Measurements from ENCODE around the gene PCP4L1. TPM values are rescaled to one million over a fixed set of nuclear protein-coding genes. Genes with fewer than 3 reads are reported as not detected.
A peak's percentile ranks its signal among the peaks of the same experiment; 100 is the strongest.

Gene PCP4L1
- total RNA-seq, 4 donors from 2014 or later, result 0.56 to 0.63 TPM; not detected in 2

DNA sequence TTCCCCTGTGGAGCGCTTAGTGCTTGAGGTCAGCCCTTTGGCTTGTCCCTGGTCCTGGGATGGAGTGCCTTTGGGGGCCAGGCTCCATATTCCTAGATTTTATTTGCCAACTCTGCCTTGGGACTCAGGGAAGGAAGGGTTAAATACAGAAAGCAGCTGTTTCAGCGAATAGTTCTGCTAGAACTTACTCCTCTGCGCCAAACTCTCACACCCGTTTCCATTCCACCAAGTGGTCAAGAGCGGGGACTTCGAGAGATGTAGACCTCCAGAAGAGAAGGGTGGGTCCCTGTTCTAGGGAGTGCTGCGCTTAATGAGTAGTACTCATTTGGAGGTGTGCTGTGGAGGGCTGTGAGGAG is 33.4 kb upstream of the PCP4L1 start:
- TF ChIP-seq, protein P1, sequence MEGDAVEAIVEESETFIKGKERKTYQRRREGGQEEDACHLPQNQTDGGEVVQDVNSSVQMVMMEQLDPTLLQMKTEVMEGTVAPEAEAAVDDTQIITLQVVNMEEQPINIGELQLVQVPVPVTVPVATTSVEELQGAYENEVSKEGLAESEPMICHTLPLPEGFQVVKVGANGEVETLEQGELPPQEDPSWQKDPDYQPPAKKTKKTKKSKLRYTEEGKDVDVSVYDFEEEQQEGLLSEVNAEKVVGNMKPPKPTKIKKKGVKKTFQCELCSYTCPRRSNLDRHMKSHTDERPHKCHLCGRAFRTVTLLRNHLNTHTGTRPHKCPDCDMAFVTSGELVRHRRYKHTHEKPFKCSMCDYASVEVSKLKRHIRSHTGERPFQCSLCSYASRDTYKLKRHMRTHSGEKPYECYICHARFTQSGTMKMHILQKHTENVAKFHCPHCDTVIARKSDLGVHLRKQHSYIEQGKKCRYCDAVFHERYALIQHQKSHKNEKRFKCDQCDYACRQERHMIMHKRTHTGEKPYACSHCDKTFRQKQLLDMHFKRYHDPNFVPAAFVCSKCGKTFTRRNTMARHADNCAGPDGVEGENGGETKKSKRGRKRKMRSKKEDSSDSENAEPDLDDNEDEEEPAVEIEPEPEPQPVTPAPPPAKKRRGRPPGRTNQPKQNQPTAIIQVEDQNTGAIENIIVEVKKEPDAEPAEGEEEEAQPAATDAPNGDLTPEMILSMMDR (IDR thresholded peaks at IDR 0.05), result no peak
- peak; percentile 1 for ATAC-seq (ENCODE audit: low FRiP score)
- DNase-seq (ENCODE audit: low spot score), result no peak

DNA sequence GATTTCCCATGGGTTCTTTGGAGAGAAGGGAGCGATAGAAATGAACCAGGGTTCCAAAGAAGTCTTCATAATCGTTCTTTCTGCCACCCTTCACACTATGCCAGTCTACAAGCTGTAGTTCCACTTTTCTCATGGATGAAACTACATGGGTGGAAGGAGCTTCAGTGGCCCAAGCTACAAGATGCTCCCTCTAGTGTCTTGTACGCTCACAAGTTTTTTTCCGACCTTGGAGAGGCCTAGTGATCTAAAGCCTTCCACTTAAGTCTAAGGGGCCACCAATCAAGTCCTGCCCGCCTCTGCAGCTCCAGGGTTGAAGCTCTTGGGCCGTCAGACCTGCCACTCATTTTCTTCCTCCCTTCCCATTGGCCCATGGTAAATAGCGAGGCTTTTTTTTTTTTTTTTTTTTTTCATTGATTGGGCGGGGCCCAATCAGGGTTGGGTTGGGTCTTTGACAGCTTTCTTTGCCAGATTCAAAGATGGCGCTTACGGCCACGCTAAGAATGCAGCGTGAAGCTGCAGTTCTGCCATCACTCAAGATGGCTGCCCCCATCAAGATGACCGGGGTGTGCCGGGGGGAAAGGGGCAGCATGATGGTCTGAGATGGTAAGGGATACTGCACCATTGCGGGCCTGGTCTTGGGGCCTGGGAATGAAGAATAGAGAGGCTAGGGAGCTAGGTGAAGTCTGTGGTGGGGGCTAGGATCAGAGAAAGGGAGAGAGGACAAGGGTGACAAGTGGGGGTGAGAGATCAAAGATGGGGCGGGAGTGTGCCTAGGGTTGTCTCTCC is 32.8 kb upstream of the PCP4L1 start, which contains the start of gene TOMM40L:
TSS of gene TOMM40L (plus strand) at position 527 of the 786 bp plus-strand sequence. CDS start 430 bp downstream, outside the sequence.
- ATAC-seq (ENCODE audit: low FRiP score), result peak; percentile 96
- TF ChIP-seq, protein P1 (IDR thresholded peaks at IDR 0.05), result no peak
- peak; percentile 76 for DNase-seq (ENCODE audit: low spot score)

DNA sequence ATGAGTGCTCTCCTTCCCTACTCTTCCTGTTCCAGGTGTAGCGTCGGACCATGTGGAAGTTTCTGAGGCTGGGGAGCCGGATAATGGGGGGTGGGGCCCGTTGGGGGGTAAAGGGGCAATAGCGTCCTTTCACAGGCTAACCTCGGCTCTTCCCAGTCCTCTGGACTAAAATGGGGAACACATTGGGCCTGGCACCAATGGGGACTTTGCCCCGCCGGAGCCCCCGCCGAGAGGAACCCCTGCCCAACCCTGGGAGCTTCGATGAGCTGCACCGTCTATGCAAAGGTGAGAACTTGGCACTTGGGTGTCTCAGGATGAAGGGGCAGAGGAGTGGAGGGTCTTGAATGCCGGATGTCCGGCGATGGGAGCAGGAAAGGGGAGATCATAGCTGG is 32.2 kb upstream of the PCP4L1 start:
- no peak for DNase-seq (ENCODE audit: low spot score)
- ATAC-seq (ENCODE audit: low FRiP score), result no peak
- TF ChIP-seq, protein P1 (IDR thresholded peaks at IDR 0.05), result no peak

DNA sequence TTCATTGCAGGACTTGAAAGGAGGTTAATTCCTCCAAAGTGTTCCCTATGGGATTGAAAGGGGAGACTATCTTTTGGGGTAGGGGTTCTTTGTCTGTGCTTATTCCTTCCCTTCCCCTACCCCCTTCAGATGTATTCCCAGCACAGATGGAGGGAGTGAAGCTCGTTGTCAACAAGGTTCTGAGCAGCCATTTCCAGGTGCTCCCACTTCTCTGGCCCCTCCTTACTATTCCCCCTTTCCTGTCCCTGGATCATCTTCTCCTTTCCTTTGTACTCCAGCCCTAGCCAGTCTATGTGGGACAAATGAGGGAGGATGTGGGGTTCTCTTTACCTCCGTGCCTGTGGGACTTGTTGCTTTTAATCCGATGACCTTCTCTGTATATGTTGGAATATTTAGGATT is 31.8 kb upstream of the PCP4L1 start:
- TF ChIP-seq, protein P1 (IDR thresholded peaks at IDR 0.05), result no peak
- no peak for ATAC-seq (ENCODE audit: low FRiP score)
- DNase-seq (ENCODE audit: low spot score), result no peak

DNA sequence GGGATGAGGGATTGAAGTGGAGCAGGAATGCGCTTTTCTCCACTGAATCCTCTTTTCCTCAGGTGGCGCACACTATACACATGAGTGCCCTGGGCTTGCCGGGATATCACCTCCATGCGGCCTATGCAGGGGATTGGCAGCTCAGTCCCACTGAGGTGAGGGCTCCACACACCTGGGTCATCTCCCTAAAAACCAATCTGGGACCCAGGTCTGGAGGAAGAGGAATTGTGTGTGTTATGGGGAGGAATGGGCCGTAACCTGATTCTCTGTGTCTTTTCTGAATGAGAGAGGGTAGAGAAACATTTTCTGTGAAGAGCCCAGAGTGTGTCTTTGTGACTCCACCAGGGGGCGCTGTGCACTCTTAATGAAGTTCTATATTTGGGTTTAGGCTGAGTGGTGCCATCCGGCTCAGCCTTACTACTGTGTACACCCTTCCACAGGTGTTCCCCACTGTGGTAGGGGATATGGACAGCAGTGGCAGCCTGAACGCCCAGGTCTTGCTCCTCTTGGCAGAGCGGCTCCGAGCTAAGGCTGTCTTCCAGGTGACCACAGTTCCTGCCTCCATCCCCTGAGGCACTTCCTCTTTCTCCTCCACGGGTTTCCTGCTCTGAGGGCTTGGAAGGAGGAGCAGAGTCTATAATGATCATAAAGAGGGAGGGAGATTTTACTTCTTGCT is 31.2 kb upstream of the PCP4L1 start:
- TF ChIP-seq, protein P1 (IDR thresholded peaks at IDR 0.05), result peak in 2 of 3 donors; percentile 43 to 83
- peak; percentile 89 for DNase-seq (ENCODE audit: low spot score)
- ATAC-seq (ENCODE audit: low FRiP score), result peak; percentile 58

DNA sequence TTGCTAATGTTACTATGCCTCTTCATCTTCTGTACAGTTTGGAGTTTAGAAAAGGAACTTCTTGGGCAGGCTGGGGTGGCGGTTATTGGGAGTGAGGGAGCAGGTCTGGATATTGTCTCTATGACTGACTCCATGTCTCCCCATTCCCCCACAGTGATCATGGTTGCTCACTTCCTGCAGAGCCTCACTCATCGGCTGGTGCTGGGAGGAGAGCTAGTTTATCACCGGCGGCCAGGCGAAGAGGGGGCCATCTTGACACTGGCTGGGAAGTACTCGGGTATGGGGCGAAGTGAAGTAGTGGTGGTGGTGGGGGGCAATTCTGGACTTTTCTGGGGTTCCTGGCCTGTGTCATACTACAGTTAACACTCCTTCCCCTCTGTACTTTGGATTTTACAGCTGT is 30.5 kb upstream of the PCP4L1 start:
- no peak for DNase-seq (ENCODE audit: low spot score)
- ATAC-seq (ENCODE audit: low FRiP score), result no peak
- TF ChIP-seq, protein P1 (IDR thresholded peaks at IDR 0.05), result no peak

Data from omental fat pad (tissue), 4 donors.